Ovary (tissue), 3 donors: ENCODE results near the gene MTRFR.

ENCODE experiments used
- EP300 ChIP-seq: sonication (generic); formaldehyde crosslinking; IDR thresholded peaks from one replicate; pipeline ENCODE4 v1.6.1; 2017; ENCODE audit warnings: antibody characterized with exemption
- POLR2A ChIP-seq: fragments of 450-650 bp; IDR thresholded peaks from one replicate; pipeline ENCODE4 v1.6.1; 2017; ENCODE audit warnings: antibody characterized with exemption, mild to moderate bottlenecking, moderate library complexity
- TF ChIP-seq, protein P1 (sequence below), 3 donors: fragments of 450-650 bp in 2 of 3; fragments of 200-600 bp in 1 of 3; IDR thresholded peaks; one replicate each; pipeline versions ENCODE4 v1.5.1 to v1.8.0; 2016 to 2022; ENCODE audit warnings: antibody characterized with exemption in 3 of 3, mild to moderate bottlenecking in 1 of 3
- donor health status: DM: no; HTN: no; CAD: no.

DNA sequence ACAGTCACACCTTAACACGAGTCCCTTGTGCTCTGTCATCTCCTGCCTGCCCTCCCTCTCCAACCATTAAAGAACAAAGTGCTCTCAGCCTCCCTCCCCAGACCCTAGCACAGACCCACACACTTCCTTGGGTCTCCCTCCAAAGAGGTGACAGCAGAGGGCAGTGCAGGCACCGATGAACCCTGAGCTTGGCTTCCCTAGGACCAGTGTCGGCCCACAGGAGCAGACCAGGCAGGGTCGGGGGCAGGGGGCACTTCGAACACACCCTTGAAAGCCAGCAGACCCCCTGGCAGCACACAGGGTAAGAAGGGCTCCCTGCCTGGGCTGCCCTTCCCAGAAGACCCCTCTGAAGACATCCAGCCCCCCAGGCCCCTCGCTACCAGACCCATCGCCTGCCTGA, 31.4 kb downstream of the MTRFR start:
- TF ChIP-seq, protein P1, sequence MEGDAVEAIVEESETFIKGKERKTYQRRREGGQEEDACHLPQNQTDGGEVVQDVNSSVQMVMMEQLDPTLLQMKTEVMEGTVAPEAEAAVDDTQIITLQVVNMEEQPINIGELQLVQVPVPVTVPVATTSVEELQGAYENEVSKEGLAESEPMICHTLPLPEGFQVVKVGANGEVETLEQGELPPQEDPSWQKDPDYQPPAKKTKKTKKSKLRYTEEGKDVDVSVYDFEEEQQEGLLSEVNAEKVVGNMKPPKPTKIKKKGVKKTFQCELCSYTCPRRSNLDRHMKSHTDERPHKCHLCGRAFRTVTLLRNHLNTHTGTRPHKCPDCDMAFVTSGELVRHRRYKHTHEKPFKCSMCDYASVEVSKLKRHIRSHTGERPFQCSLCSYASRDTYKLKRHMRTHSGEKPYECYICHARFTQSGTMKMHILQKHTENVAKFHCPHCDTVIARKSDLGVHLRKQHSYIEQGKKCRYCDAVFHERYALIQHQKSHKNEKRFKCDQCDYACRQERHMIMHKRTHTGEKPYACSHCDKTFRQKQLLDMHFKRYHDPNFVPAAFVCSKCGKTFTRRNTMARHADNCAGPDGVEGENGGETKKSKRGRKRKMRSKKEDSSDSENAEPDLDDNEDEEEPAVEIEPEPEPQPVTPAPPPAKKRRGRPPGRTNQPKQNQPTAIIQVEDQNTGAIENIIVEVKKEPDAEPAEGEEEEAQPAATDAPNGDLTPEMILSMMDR (IDR thresholded peaks at IDR 0.05) = no peak
- TF ChIP-seq POLR2A (no peak), EP300 (no peak)
